Astrocyte of the cerebellum (primary cell): ENCODE measurements around the gene FZD10.

Source experiments
- DNase-seq: peaks from one replicate; pipeline ENCODE4 v3.0.0-alpha.2; 2011; ENCODE audit warnings: low read depth
- H3K4me3 ChIP-seq: 2 replicates; pipeline ENCODE4 v1.5.1; 2011; ENCODE audit warnings: mild to moderate bottlenecking, low read depth, low read length, moderate library complexity
- in situ Hi-C: cut with HindIII; loops from 2 replicates; pipeline ENCODE4 v1.10.0; 2017; ENCODE audit warnings: low sequenced_read_pairs
- TF ChIP-seq, protein P1 (sequence below): IDR thresholded peaks from 2 replicates; pipeline ENCODE4 v1.5.1; 2012; ENCODE audit warnings: low read length, low read depth, moderate library complexity, mild to moderate bottlenecking; ENCODE audit errors: missing control alignments

FZD10 gene

DNA sequence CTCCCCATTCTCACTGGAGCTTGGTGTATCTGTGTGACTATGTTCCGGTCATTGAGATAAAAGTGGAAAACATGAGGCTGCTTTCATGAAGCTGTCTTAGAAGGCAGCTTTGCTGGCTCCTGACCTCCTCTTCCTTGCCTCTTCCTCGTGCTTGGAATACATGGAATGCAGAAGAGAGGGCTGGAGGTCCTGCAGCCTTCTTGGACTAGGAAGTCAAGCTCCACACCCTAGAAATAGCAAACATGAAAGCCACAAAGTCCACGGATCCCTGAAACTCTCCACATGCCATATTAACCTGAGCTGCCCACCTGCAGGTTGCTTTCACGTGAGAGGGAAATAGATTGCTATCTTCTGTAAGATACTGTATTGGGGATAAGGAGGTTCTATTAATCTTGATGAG, 51.0 kb downstream of the FZD10 start:
- in situ Hi-C loops: no loop called here
- H3K4me3 ChIP-seq: no peak overlapping the region
- TF ChIP-seq, protein P1, sequence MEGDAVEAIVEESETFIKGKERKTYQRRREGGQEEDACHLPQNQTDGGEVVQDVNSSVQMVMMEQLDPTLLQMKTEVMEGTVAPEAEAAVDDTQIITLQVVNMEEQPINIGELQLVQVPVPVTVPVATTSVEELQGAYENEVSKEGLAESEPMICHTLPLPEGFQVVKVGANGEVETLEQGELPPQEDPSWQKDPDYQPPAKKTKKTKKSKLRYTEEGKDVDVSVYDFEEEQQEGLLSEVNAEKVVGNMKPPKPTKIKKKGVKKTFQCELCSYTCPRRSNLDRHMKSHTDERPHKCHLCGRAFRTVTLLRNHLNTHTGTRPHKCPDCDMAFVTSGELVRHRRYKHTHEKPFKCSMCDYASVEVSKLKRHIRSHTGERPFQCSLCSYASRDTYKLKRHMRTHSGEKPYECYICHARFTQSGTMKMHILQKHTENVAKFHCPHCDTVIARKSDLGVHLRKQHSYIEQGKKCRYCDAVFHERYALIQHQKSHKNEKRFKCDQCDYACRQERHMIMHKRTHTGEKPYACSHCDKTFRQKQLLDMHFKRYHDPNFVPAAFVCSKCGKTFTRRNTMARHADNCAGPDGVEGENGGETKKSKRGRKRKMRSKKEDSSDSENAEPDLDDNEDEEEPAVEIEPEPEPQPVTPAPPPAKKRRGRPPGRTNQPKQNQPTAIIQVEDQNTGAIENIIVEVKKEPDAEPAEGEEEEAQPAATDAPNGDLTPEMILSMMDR: no peak
- no peak for DNase-seq

- no peak for DNase-seq
- H3K4me3 ChIP-seq: no peak overlapping the region
- TF ChIP-seq, protein P1: no peak
- in situ Hi-C loops: no loop called here
These were observed 52.6 kb downstream of the FZD10 start for GRCh38 chr12:130214686-130215395.
